ENCODE results near the gene LPCAT1.
A peak's percentile ranks its signal among the peaks of the same experiment; 100 is the strongest.
"Not testable (repeated sequence)": the region's sequence is repeated elsewhere in the genome, so short reads cannot be mapped to it uniquely, and the experiment has no call there.

The LPCAT1 gene

DNA sequence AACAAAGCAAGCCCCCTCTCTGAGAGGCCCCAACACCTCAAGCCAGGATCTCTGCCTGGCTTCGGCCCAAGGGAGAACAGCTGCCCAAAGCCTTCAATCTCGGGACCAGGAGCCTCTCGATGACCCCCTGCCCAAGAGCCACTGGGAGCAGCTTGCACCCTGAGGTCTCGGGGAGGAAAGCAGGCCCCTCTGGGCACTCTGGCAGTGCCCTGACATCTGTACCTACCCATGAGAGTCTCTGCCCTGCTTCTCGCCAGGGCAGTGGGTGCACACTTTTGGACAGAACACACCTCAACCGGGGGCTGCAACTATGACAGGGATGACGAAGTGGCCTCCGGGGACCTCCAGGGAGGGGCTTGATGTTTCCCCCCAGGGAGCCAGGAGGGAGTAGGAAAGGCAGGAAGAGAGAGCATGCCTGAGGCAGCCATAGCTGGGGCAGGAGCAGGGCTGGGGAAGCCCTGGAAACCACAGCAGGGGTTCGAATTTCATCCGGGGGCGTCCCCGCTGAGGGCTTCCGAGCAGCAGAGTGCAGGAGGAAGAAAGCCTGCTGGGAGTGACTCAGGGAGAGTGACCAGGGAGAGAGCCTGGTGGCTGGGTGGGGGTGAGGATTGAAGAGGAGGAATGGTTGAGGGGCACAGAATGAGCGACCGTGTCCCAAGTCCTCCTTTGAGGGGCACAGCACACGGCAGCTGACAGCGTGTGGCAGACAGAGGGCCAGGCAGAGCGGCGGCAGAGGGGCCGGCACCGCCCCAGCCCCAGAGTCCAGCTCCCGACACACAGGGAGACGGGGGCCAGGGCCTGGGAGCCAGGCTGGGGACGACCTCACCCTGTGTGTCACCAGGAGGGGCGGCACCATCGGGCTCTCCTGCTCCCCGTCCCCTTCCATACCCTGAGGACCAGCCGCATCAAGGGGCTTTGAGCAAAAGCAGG, 1.8 kb downstream of the LPCAT1 start:
- peak; percentile 49 for DNase-seq (ENCODE audit: low read depth)

DNA sequence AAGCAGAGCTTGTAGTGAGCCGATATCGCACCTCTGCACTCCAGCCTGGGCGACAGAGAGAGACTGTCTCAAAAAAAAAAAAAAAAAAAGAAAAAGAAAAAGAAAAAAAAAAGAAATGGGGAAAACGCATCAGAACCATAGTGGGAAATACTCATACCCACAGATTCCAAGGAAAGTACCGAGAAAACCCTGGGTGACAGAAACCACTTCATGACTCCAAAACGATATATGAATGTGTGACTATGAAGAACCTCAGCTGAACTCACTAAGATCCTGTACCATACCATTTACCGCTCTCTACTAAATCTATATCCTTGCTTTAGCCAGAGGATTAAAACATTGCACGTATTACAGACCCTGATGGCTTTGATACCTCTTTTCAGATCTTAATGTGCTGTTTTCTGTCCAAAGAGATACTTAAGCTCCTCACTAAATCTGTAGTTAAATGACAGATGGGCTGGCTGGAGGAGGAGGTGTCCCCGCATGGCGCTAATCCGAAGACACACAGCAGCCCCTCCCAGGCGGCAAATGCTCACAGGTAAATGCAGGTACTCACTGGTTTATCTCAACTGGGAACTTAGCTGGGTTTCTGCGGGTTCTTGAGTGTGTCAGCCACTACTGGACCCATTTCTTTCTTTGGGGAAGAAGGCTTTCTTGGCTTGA, 2.8 kb downstream of the LPCAT1 start:
- no peak for DNase-seq (ENCODE audit: low read depth)

DNA sequence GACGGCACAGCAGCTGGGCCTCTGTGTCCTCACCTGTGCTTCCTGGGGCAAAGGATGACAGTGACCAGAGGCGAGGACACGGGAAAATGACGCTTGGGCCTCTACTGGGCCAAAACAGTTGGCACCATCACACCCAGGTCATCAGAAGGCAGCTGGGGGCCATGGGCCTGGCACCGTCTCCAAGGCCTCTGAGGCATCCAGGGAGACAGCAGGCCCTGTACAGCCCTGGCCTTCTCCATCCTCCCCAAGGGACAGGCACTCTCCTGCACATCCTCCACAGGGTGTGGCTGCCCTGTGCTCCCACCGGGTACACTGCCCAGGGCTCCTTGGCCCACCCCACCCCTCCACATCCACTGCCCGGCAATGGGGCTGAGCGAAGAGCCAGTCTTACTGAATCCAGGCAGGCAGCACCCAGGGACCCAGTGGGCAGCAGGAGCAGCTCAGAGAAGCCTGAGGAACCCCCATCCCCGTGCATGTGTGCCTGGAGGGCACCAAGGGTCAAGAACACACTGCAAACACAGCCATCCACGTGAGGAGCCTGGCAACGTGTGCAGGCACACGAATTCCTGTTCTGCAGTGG, 4.0 kb downstream of the LPCAT1 start:
- DNase-seq (ENCODE audit: low read depth): no peak

DNA sequence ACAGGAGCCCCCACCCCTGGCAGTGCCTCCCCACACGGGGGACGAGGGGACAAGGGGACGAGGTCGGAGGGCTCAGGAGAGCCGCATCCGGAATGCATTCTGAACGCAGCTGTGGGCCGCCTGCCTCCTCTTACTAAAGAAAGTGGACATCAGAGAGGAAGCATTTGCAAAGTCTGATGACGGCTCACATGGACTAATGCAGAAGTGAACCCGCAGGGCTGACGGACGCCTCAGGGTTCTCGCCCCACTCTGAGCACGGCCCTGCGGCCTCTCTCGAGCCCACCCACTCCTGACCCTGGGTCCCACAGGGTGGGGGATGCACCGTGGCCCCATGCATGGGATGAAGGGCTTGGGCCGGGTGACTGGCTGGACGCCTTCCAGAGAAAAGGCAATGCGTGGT, 5.9 kb downstream of the LPCAT1 start:
- no peak for DNase-seq (ENCODE audit: low read depth)

DNA sequence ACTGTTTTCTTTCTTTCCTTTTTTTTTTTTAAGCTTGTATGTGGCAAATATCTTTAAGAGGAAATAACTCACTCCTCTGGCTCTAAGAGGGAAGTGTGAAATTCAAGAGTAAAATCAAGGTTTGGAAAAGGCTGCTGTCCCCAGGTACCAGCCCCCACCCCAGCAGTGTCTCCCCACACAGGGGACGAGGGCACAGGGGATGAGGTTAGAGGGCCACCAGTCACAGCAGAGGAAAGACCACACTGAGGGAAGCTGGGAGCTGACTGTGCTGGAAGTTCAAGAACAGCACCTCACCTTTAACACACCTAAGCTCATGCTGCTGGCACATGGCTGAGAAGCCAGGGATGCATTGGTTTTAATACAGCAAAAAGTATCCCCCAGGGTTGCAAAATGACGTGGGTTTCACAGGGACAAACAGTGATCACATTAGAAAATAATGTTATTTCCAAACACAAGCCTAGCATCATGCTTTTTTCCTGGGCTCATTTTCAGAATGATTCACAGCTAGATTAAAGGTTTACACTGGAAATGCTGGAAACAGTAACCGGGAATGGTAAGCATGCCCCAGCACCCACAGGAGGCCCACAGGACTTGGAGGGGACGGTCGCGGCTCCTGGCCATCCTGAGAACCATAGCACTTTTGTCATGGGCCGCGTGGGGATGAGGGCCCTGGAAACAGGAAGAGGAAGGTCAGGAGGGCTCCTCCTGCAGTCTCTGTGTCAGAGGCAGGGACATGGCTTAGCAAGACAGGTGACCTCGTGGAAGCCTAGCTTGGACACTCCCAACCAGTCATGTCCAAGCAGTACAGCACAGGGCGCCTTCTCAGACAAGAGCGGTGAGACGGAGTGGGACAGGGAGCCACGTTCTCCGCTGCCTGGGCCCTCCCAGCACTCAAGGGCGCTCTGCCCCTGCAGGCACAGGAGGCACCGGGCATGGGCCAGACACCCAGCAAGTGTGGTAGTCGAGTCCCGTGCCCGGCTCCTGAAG, 6.9 kb downstream of the LPCAT1 start:
- peak; percentile 14 for DNase-seq (ENCODE audit: low read depth)

DNA sequence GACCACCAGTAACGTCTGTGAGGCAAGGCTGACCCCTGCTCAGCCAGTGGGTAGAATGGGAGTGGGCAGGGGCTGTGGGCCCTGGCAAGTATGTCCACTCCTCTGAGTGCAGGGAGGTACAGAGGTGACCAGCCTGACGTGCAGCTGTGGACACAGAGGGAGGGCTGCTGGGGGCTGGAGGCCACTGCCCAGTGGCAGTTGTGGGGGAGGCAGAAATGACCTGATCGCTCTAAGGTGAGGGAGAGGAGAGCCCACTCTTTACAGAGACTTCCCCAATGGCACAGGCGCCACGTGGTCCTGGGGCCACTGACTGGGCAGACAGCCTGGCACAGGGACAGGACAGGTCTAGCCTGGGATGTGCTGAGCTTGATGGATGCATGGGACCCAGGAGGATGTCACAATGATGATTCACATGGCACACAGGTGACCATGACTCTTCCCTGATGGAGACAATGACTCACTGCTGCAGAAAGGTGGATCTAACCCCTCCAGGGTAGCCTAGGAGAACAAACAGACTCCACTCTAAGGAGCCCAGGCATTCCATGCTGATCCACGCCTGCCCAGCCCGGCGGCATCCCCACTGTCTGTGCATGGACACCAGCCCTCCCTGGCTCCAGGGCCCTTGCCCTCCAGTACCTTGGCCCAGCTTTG, 7.7 kb downstream of the LPCAT1 start:
- DNase-seq (ENCODE audit: low read depth): no peak

DNA sequence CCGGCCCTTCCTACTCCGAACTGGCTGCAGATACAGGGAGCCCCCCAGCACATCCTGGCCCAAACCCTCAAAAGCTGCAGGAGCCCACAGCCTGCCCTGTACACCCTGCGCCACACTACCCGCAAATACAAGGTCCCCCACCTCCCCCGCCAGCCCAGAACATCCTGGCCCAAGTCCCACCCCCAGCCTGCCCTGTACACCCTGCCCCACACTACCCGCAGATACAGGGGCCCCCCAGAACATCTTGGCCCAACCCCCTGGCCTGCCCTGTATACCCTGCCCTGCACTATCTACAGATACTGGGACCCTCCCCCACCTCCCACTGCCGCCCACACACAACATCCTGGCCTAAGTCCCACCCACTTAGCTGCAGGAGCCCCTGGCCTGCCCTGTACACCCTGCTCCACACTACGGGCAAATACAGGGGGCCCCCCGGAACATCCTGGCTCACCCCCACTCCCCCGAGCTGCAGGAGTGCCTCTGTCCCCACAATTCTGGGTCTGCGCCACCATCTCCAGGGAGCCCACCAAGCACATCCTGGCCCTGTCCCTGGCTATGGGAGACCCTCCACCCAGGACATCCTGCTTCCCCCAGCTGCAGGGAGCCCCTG, 8.3 kb downstream of the LPCAT1 start:
- DNase-seq (ENCODE audit: low read depth): no peak

DNA sequence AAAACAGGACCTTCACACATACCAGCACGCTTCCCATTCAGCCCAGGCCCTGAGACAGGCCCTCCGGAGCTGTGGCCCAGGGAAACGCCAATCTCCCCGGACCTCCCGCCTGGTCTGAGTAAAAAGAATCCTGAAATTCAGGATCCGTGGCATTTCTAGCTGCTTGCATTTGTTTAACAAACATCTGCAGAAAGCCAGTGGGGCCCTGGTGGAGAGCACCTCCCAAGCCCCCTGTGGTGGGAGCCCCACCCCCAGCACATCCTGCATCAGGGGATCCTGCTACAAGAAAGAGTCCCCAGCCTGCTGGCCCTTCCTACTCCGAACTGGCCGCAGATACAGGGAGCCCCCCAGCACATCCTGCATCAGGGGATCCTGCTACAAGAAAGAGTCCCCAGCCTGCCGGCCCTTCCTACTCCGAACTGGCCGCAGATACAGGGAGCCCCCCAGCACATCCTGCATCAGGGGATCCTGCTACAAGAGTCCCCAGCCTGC, 8.9 kb downstream of the LPCAT1 start:
- not testable (repeated sequence) for DNase-seq (ENCODE audit: low read depth)

DNA sequence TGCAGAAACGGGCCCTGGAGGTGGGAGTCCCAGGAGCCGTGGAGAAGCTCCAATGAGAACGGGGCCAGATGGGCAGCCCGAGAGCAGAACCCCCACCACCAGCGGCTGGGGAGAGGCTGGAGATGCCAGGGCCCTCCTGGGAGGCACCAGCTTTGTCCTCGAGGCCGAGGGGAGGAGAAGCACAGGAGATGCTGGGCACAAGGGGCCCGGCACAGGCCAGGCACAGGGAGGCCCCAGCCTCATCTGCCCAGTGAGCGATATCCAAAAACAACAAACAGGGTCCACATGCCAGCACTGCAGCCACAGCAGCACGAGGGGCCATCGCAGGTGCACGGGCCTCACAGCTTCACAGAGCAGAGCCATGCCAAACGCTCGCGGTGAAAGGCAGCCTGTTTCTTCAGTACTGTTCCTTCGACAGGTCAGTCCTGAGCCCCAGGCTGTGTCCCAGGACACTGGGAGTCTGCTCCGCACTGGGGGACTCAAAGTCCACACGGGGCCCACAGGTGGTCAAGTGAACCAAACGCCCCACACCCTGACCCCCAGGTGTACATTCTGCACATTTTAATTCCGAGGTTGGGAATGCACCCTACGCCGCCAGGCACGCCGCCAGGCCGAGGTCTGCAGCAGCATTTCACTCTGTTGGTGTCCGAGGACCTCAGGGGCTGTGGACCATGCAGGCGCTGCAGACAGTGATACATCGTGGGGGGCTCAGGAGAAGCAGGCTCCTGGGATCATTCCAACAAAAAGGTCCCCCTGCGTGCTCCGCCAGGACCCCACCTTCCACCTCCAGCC, 9.5 kb downstream of the LPCAT1 start:
- no peak for DNase-seq (ENCODE audit: low read depth)

DNA sequence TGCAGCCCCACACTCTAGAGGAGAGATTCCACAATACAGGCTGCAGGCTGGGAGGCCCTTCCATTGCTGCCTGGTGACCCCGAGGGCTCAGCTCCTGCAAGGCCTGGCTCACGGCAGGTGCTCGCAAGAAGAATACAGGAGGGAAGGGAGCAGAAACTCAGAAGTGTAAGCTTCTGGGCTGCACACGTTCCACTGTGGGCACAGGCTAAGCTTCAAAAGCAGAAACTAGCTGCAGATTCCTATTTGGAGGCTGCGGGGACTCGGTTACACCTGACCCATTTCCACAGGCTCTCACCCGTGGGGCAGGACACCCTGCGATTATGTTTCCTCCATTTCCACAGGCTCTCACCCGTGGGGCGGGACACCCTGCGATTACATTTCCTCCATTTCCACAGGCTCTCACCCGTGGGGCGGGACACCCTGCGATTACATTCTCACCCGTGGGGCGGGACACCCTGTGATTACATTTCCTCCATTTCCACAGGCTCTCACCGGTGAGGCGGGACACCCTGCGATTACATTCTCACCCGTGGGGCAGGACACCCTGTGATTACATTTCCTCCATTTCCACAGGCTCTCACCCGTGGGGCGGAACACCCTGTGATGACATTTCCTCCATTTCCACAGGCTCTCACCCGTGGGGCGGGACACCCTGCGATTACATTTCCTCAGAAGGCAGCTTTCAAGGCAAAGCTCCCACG, 10.3 kb downstream of the LPCAT1 start:
- no peak for DNase-seq (ENCODE audit: low read depth)

DNA sequence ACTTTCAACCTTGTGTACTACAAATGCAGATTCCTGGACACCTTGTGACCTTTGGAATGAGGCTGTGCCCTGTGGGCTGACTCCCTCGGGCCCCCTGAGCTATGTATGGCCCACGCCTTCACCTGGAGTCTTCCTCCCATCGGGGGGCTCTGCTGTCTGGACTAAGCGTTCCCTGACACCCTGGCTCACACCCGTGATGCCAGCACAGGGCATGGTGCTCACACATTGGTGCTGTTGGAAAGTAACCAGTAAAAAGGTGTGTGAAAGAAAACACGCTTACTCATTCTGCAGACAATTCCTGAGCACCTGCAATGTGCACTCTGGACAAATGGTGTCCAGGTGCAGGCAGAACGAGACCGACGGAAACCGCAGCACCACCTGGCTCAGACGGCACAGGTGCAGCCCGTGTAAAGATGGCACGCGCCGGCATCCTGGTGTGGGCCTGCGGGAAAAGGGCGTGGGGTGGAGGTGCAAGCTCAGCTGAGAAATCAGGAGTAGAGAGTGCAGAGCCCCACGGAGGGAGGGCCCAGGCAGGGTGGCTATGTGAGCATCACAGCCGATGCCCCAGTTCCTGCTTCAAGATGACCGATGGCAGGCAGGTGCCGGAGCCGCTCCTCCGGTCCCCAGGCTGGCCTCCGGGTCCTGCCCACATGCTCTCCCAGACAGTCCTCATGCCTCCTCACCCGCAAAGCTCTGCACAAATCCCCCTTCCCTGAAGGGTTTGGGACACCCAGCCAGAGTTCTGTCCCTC, 11.0 kb downstream of the LPCAT1 start:
- DNase-seq (ENCODE audit: low read depth): no peak

DNA sequence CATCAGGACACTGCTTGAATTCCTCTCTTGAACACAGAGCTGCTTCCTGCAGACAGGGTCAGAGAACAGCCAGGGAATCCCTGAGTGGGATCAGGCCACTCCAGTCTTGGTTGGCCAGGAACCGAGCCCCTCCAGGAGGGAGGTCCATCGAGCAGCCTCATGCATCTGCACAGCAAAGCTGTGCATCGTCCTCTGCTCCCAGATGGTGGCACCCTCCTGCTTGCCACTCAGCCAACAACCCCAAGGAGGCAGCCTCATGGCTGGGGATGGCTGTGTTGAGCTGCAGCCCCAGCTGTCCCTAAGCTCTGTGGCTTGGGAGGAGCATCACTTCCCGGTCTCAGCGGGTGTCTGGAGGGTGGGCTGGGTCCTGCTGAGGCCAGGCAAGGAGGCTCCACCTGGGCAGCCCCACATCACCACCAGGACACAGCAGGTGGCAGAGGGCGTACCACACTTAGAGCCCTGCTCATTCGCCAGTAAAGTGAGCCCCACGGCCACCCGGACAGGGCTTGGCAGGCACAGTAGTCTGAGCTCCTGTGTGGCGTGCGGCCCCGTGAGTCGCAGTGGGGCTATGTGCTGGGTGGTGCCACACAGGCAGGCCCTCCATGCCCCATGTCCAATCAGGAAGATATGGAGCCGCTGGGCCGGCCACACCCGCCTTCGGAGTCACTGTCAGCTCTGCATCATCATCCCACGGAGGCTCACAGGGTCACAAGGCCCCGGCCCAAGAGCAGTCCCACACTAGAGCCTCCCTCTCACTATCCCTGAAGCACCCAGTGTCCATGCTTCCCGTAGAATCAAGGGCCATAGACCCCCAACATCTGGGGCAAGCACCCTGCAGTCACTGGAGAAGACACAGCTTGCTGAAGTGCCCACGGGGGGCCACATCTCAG, 11.9 kb downstream of the LPCAT1 start:
- DNase-seq (ENCODE audit: low read depth): no peak

DNA sequence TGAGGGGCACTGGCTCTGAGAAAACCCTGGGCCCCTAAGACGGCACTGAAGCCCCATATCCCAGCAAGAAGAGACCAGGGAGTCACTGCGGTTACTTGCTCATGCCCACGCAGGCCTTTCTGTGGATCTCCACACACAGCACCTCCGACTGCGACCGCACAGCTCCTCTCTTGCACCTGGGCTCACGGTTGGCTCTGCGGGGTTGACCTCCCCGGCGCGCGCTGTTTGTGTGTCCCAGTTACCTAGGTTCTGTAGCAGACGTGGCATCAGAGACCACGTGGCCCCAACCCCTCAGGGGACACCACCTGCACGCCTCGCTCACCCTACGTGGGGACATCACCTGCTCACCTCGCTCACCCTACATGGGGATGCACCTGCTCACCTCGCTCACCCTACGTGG, 12.7 kb downstream of the LPCAT1 start:
- no peak for DNase-seq (ENCODE audit: low read depth)

DNA sequence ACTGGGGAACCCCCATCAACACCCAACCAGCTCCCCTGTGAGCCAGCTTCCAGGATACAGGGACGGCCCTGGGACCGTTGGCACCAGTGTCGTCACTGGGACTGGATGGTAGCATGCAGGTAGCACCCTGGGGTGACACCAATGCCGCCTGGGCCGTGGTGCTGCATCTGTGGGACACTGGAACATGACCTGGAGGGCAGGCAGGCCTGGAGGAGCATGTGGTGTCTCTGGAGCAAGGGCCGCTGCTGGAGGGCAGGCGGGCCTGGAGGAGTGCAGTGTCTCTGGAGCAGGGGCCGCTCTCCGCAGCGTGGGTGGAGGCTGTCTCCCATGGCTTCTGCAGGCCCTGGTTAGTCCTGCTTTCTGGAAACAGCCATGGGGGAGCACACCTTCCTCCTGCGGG, 13.1 kb downstream of the LPCAT1 start:
- DNase-seq (ENCODE audit: low read depth): no peak

DNA sequence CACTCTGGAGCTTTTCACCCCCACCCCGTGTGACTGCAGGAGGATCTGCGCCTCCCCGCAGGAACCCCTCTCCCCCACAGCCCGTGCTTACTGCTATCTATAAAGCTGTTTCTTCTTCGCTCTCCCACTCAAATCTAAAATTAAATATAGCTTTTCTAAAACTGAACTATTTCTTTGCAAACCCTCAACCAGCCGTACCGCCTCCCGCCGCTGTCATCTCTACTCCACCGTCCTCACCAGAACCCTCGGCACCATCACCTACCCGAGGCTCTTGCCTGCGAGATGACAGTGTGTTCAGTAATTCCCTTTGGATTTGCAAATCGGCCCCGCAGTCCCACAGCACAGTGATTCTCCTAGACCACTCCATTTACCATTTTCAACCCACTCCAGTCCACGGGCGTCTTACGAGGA, 13.6 kb downstream of the LPCAT1 start:
- DNase-seq (ENCODE audit: low read depth): no peak

DNA sequence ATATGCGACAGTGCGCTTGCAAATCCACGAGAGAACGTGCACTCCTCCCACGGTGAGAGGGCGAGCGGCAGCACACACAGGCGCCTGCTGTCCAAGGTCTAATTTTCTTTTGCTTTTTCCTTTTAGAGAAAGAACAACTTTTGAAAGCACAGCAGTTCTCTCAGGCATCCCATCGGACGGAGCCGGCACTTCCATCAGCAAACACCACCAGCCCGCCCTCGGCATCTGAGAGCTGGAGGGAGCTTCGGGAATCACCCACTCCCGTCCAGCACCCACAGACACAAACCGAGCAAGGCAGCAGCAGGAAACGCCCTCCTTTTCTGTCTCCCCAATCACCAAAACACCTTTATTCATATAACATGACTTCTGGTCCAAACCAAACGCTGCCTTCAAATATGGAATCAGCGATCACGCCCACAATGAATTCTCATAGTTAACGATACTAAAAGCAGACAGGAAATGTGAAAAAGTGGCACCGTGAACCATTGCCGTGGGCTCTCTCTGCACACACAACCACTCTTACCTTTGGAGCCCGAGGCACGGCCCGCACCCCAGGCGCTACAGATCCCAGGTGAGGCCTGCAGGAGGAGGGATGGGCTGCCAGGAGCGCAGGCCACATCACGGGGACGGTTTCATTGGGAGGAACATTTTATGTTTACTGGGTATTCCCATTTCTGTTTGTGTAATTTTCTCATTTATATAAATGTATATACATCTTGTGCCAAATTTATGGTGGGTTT, 14.2 kb downstream of the LPCAT1 start:
- no peak for DNase-seq (ENCODE audit: low read depth)

All from non-pigmented ciliary epithelial cell (primary cell).